ENCODE results near the gene DHX35. TPM values are rescaled to one million over a fixed set of nuclear protein-coding genes. Genes with fewer than 3 reads are reported as not detected.

The DHX35 gene
- total and polyA plus RNA-seq, 2 of the 13 experiments (the other 11 are each of a cell fraction or from before 2014, with no cell fraction given), result 25.8 to 28.7 TPM

DNA sequence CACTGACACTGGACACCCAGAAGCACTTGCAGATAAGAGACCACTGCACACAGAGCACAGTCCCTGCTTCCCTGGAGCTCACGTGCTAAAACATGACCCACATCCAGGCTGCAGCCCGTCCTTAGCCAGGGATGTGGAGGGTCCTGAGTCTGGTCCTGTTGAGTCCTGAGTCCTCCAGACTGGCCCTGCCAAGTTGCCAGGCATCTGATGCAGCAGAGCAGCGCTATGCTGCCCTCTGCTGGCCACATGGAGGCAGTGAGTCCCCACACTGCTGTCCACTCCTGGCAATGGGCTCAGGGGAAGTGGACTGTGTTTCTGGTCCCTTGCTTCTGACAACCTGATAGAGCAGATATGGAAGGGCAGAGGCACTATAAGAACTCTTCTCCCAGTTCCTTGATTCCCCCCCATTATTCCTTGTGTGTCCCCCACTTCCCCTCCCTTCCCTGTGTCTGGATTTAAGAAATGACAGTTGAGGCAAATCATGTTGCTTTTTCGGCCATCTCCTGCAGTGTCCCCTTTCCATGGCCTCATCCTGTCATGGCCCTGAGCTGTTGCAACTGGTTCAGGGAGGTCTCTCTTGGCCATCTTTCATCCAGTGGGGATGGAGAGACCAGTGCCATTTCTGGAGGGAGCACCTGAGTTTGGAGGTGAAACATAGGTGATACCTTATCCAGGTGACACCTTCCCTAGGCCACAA, 86.0 kb downstream of the DHX35 start (continued):
- TF ChIP-seq, protein P1, sequence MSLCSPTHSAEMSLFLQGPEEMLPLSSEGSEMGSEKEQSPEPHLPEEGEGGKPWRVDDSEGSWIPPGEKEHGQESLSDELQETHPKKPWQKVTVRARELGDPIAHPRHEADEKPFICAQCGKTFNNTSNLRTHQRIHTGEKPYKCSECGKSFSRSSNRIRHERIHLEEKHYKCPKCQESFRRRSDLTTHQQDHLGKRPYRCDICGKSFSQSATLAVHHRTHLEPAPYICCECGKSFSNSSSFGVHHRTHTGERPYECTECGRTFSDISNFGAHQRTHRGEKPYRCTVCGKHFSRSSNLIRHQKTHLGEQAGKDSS (CRISPR knock-in tag; IDR thresholded peaks at IDR 0.05; ENCODE audit: borderline replicate concordance, low read depth), result peak; percentile 95; the same call in 1 of the 2 replicates
- TF ChIP-seq, protein P2, sequence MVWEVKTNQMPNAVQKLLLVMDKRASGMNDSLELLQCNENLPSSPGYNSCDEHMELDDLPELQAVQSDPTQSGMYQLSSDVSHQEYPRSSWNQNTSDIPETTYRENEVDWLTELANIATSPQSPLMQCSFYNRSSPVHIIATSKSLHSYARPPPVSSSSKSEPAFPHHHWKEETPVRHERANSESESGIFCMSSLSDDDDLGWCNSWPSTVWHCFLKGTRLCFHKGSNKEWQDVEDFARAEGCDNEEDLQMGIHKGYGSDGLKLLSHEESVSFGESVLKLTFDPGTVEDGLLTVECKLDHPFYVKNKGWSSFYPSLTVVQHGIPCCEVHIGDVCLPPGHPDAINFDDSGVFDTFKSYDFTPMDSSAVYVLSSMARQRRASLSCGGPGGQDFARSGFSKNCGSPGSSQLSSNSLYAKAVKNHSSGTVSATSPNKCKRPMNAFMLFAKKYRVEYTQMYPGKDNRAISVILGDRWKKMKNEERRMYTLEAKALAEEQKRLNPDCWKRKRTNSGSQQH (CRISPR knock-in tag; IDR thresholded peaks at IDR 0.05; ENCODE audit: low read depth), result no peak; the same call in none of the 2 replicates
- TF ChIP-seq PHF20 (CRISPR knock-in tag; IDR thresholded peaks at IDR 0.05) (0 out of 2 replicates have a peak, but pooled peaks have one; percentile 15), SRY (CRISPR knock-in tag; IDR thresholded peaks at IDR 0.05) (0 out of 2 replicates have a peak, but pooled peaks have one; percentile 42), TSC22D2 (CRISPR knock-in tag; IDR thresholded peaks at IDR 0.05; ENCODE audit: borderline replicate concordance) (peak; percentile 36; the same call in 1 of the 2 replicates), ZNF20 (CRISPR knock-in tag; IDR thresholded peaks at IDR 0.05) (no peak), HNRNPUL1 (IDR thresholded peaks at IDR 0.05; ENCODE audit: low read depth, low read length) (no peak), PCBP2 (optimal IDR thresholded peaks at IDR 0.05; ENCODE audit: low read depth, low read length, poor library complexity, severe bottlenecking) (no peak), ZEB1 (IDR thresholded peaks at IDR 0.05; ENCODE audit: insufficient replicate concordance, low read depth) (no peak), REL (CRISPR knock-in tag; conservative IDR thresholded peaks at IDR 0.05) (0 out of 2 replicates have a peak, but pooled peaks have one; percentile 17), ZNF230 (CRISPR knock-in tag; IDR thresholded peaks at IDR 0.05) (peak; percentile 84; the same call in 1 of the 2 replicates), ZNF782 (CRISPR knock-in tag; IDR thresholded peaks at IDR 0.05; ENCODE audit: borderline replicate concordance) (0 out of 2 replicates have a peak, but pooled peaks have one; percentile 92), ATF7 (IDR thresholded peaks at IDR 0.05) (no peak), ATF7 (CRISPR knock-in tag; IDR thresholded peaks at IDR 0.05) (0 out of 2 replicates have a peak, but pooled peaks have one; percentile 57), NRL (CRISPR knock-in tag; IDR thresholded peaks at IDR 0.05; ENCODE audit: borderline replicate concordance) (0 out of 2 replicates have a peak, but pooled peaks have one; percentile 55), XRCC5 (optimal IDR thresholded peaks at IDR 0.05; ENCODE audit: low read length) (peak; percentile 98), GATAD2A (CRISPR knock-in tag; IDR thresholded peaks at IDR 0.05) (peak; percentile 64; the same call in 1 of the 2 replicates), BHLHE40 (IDR thresholded peaks at IDR 0.05; ENCODE audit: low read length) (0 out of 2 replicates have a peak, but pooled peaks have one; percentile 54), SAP130 (CRISPR knock-in tag; IDR thresholded peaks at IDR 0.05; ENCODE audit: low read depth) (peak; percentile 62), ZNF879 (CRISPR knock-in tag; IDR thresholded peaks at IDR 0.05) (no peak), KDM2A (CRISPR knock-in tag; IDR thresholded peaks at IDR 0.05; ENCODE audit: borderline replicate concordance, low read depth) (peak; percentile 92)
- TF ChIP-seq, protein P3, sequence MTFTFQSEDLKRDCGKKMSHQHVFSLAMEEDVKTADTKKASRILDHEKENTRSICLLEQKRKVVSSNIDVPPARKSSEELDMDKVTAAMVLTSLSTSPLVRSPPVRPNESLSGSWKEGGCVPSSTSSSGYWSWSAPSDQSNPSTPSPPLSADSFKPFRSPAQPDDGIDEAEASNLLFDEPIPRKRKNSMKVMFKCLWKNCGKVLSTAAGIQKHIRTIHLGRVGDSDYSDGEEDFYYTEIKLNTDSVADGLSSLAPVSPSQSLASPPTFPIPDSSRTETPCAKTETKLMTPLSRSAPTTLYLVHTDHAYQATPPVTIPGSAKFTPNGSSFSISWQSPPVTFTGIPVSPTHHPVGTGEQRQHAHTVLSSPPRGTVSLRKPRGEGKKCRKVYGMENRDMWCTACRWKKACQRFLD (CRISPR knock-in tag; IDR thresholded peaks at IDR 0.05; ENCODE audit: borderline replicate concordance), result no peak
- TF ChIP-seq, protein P4, sequence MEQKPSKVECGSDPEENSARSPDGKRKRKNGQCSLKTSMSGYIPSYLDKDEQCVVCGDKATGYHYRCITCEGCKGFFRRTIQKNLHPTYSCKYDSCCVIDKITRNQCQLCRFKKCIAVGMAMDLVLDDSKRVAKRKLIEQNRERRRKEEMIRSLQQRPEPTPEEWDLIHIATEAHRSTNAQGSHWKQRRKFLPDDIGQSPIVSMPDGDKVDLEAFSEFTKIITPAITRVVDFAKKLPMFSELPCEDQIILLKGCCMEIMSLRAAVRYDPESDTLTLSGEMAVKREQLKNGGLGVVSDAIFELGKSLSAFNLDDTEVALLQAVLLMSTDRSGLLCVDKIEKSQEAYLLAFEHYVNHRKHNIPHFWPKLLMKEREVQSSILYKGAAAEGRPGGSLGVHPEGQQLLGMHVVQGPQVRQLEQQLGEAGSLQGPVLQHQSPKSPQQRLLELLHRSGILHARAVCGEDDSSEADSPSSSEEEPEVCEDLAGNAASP (CRISPR knock-in tag; IDR thresholded peaks at IDR 0.05; ENCODE audit: borderline replicate concordance), result no peak

Data from HepG2 (cell line).